GM18517 (cell line): Measurements from ENCODE around the gene TLL1.

Experiments used
- ATAC-seq: cut with Tn5 transposase; IDR thresholded peaks from one replicate; pipeline ENCODE4 v1.9.1; 2021; ENCODE audit warnings: mild to moderate bottlenecking, moderate library complexity; ENCODE audit not compliant: unreplicated experiment

TLL1 gene

GRCh38 chr4:165879641-165880040 lies 6.6 kb downstream of the TLL1 start:
- no peak for ATAC-seq

DNA sequence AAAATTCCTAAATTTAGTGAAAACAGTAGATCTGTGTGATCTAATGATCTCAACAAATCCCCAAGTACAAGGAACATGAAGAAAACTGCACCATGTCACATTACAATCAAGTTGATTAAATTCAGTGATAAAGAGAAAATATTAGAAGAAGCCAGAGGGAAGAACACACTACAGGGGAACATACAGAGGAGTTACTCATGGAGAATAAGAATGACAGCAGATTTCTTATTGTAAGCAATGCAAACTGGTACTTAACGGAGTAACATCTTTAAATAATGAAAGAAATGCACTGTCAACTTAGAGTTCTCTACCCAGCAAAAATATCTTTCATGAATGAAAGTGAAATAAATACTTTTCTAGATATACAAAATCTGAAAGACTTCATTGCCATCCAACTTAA lies 21.1 kb downstream of the TLL1 start:
- no peak for ATAC-seq

DNA sequence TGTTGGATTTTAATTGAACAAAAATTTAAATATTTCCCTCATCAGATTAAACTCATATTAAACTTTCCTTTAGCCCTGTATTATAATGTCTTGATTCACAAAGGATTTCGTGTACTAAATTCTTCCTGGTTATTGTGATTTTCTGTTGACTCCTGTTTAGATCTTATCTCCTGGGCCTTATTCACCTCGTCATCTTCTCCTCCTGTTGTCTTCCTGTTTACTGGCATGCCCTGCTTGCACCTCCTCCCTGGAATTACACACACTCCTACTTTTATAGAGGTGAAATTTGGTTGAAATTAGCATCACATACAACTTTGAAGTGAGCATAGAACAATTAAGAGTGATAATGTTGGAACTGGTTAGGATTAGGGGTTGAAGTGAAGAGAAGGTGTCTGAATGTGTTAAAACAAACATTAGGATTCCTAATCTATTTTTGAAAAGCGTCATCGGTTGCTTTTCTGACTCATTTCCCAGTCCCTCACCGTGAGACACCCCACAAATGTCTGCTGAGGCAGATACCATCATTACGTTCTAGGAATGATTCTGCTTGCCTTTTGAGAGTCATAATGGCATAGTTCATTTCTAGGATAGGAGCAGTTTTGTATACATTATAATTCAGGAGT lies 32.5 kb downstream of the TLL1 start:
- ATAC-seq: no peak

DNA sequence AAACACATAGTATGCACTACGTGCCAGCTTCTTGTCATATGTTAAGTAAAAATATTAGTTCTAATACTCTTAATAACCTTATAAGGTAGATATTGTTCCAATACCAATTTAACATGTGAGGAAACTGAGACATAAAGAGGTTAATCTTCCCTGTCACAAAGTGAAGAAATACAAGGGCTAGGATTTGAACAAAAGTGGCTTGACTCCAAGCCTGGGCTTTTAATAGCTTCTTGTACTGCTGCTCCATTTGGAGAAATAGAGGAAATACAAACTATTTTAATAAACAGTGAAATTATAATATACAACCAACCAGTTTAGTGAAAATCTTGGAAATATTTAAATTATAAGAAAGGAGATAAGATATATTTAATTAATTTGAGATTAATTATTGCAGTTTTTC lies 33.2 kb downstream of the TLL1 start:
- ATAC-seq: no peak

- ATAC-seq: no peak
Measured at GRCh38 chr4:165909947-165910346, 36.9 kb downstream of the TLL1 start.

- no peak for ATAC-seq
Measured at GRCh38 chr4:165915215-165915614, 42.2 kb downstream of the TLL1 start.

DNA sequence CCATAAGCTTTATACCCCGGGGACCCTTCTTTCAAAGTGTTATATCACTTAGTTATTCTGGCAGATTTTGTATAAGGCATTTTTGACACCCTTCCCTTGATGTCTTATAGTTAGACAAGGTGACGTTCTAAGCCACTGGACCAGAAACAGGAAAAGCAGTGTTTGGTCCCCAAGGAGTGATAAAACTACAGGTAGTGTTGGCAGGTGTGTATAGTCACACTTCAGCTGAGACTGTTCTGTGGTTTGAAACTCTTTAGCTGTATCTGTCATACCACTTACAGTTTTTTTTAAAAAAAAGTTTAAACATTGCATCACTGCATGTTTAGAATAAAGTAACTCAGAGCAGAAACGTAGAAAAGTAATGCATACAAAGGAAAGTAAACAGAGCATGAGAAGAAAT lies 48.5 kb downstream of the TLL1 start:
- ATAC-seq: no peak

DNA sequence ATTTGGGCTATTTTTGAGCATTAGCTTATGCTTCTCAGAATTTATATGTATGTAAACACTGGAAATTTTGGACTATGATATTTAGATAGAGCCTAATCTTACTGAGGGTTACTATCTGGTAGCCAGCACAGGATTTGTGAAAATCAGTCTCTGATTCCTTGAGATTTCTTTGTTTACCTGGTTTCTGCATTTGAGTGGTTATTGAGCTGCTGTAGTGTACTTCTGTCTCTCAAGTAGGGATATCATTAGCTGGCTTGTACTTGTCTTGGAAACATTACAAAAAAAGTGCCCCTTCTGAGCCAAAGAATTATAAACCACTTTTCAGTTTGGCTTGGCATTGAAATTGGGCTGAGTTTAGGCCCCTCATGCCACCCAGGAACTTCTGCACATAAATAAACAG lies 49.7 kb downstream of the TLL1 start:
- no peak for ATAC-seq

GRCh38 chr4:165926307-165926706 lies 53.3 kb downstream of the TLL1 start:
- ATAC-seq: no peak

- ATAC-seq: no peak
Measured at GRCh38 chr4:165927366-165927765, 54.3 kb downstream of the TLL1 start.

DNA sequence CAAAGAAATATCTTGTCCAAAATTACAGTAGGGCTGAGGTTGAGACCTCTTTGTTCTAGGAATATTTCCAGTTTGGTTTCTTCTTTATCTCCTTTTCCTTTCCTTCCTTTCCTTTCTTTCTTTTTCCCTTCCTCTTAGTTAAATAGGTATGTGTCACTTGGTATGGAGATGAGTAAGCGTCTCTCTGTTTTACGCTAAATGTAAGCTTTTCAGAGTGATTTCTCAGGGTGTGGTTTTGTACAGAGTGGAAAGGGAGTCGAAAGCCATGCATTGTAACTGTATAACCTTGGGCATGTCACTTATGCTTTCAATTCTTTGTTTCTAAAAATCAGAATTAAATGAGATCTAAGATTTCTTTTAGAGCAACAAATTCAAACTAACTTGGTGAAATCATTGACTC lies 54.8 kb downstream of the TLL1 start:
- no peak for ATAC-seq

DNA sequence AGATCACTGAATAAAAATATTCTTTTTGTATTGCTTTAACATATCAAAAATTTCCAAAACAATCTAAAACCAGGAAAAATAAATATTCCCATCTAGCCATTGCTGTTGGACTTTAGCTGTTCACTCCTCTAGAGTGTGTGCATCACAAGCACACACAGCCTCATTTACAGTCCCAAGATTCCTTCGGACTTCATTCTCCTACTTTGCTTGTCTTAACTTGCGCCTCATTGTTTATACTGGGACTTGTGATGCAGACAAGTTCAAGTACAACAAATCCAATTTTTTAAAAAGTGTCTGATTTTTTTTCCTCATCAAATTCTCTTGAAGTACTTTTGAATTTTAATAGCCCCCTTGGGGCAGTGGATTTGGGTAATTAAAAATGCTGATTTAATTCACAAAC lies 55.6 kb downstream of the TLL1 start:
- no peak for ATAC-seq

DNA sequence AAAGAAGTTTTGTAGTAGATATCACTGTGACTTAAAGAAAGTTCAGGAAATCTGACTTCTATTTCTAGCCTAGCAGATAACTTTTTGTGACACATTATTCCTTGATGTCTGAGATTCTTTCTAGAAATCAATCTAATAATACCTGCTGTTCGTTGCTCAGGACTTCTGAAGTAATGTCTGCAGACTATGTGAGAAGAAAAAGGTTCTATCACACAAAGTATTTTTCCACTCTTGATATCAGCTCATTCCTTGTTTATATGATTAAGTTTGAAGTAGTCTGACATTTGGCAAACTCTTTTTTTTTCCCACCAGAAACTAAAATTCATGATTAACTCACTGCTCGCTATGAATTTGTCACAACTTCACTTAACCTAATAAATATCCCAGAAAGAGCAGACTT lies 56.6 kb downstream of the TLL1 start:
- no peak for ATAC-seq

GRCh38 chr4:165931741-165932140 lies 58.7 kb downstream of the TLL1 start:
- no peak for ATAC-seq

DNA sequence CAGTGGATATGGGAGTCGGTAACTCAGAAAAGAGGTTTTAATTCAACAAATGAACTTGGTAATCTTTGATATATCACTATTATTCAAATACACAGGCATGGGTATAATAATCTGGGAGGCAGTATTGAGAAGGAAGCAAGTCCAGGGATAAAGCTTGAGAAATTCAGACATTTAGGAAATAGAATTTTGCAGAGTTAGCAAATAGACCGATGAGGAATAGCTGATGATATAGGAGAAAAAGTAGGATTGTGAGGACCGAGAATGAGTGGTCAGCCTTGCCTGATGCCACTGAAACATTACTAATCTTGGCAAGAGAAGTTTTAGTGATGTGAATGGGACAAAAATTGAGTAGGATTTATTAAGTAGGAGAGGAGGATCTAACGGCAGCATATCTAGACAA lies 71.9 kb downstream of the TLL1 start:
- no peak for ATAC-seq

DNA sequence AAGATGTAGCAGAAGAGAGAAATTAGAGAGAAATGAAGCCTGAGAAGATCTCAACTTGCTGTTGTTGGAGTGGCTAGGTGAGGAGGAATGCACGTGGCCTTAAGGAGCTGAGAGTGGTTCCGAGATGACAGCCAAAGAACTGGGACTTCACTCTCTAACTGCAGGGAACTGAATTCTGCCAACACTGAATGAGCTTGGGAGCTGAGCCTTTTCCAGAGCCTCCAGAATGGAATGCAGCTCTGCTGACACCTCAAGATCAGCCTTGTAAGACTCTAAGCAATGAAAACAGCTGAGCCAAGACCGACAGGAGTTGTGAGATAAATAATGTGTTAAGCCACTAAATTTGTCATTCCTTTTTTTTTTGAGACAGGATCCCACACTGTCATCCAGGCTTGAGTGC lies 73.0 kb downstream of the TLL1 start:
- no peak for ATAC-seq

- no peak for ATAC-seq
Measured at GRCh38 chr4:165947019-165947418, 74.0 kb downstream of the TLL1 start.

GRCh38 chr4:165953181-165953580 lies 80.1 kb downstream of the TLL1 start:
- no peak for ATAC-seq

DNA sequence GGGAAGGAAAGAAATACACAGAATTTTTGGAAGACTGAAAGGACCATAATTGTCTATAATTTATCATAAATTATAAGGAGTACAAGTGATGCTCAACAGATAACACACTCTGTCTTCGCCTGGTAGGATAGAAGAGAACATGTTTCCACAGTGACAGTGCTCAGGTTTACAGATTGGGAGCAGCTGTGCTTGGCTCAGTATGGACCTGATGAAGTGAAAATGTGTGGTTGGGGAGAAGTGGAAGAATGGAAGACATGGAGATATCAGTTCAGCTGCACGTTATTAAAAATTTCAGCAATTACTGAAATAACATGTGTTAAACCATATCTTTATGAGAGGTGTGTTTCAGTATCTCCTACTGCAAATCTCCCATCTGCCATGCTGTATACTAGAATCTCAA lies 90.6 kb downstream of the TLL1 start:
- ATAC-seq: no peak

DNA sequence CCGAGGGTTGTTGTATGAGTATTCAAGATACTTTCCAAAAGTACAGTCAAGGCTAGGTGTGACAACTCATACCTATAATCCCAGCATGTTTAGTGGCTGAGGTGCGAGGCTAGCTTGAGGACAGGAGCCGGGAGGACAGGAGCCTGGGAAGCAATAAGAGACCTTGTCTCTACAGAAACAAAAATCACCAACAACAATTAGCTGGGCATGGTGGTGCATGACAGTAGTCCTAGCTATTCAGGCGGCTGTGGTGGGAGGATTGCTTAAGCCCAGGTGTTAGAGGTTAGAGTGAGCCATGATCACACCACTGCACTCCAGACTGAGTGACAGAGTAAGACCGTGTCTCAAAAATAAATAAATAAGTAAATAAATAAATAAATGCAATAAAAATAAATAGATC lies 91.6 kb downstream of the TLL1 start:
- no peak for ATAC-seq

- no peak for ATAC-seq
Measured at GRCh38 chr4:165965503-165965902, 92.5 kb downstream of the TLL1 start.

- no peak for ATAC-seq
Measured at GRCh38 chr4:165966833-165967232, 93.8 kb downstream of the TLL1 start.

GRCh38 chr4:165967486-165967885 lies 94.4 kb downstream of the TLL1 start:
- no peak for ATAC-seq
